NCI-H128 (cell line): ENCODE results near the gene CUL7.
"Not testable (repeated sequence)": the region's sequence is repeated elsewhere in the genome, so short reads cannot be mapped to it uniquely, and the experiment has no call there.

Experiments used
- DNase-seq: peaks from one replicate; lab custom pipeline; 2025; ENCODE audit not compliant: unreplicated experiment; lab: John Stamatoyannopoulos, UW

CUL7 gene

DNA sequence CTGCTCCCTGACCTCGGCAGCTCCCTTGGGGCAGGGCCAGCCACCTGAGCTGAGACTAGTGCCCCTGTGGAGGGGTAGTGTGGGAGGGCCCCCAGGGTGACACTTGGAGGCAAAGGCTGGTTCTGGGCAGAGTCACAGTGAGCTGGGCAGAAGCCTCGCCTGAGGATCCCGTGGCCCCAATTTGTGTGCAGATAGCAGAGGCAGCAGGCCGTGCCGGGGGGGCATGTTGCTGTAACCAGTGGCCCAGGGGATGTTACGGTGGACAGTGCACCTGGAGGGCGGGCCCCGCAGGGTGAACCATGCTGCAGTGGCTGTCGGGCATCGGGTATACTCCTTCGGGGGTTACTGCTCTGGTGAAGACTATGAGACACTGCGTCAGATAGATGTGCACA, 36.7 kb downstream of the CUL7 start:
- DNase-seq: no peak

DNA sequence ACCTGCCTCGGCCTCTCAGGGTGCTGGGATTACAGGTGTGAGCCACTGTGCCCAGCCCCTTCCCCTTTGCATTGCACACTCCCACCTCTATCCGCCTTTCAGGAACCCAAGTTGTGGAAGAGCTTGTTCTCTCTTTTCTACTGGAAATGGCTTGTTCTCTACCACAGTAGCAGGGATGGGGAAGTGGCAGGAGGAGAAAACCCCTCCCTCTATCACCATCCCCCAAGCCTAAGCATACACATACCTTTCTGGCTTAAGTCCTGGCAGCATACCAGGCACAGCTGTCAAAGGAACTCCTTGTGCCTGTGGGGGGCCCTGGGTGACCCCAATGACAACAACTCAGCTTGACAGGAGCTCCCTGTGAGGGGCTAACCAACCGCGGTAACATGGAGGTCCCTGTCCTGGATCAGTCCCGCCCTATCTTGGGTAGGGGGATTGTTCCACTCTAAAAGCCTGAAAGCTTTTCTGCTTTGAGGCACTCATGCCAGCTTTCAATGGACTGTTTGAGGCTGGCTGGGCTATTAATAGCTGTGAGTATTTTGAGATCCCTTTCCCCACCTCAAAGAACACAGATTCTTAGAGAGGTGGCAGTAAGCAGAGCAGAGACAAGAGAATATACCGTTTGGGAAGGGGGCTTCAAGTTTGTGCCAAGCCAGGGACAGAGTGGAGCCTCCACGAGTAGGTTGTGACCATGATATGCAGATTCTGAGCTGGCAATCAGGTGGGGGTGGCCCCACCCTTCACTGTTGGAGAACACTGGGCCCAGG, 37.3 kb downstream of the CUL7 start:
- DNase-seq: no peak

DNA sequence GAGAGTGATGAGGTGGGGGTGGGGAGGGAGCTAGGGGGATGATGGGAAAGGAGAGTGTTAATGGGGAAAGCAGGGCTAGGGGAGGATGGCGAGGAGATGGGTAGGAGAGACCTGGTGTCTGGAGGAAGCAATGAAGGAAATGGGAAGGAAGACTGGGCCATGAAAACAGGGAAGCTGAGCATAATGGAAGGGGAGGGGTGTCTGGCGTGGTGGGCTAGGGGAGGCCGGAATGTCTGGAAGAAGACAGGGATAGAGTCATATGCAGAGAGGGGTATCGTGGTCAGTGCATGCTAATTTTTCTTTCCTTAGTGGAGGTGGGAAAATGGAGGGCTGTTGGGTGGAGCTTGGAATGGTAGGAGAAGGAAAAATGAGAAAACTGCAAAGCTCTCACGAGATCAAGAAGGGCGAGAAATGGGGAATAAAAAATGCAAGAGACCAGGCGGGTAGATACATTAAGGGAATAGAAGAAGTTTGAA, 39.2 kb downstream of the CUL7 start:
- DNase-seq: no peak

DNA sequence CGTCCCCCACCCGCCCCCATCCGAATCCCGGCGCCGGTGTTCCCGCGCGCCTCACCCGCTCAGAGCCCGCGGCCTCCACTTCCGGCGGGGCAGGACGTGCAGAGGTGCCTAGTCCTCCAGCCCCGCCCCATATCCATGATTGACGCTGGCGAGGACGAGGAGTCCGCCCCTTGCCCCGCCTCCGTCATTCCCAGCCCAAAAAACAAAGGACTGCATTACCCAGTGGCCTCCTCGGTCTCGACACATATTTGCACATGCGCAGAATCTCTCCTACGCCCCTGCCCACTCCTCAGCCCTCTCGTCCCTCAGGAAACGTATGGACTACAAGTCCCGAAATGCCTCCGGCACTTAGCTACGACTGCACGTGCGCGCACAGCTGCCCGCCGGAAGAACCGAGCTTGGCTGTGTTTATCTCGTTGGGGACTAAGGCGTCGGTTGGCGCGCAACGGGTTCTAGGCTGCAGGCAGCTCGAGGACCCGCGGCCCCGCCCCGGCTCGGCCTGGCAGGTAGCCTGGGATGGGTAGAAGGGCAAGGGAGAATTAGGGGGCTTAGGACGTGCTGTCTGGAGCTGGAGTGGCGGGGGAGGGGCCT, 39.7 kb downstream of the CUL7 start, which contains the start of the genes KLHDC3 and MEA1:
Gene KLHDC3, plus strand, starts transcription at position 407 of the 591 bp plus-strand sequence. CDS start 2,944 bp downstream, outside the sequence.
Gene MEA1, minus strand, starts transcription at position 104 of the 591 bp plus-strand sequence. CDS start 133 bp downstream, outside the sequence.
- peak; percentile 98 for DNase-seq

DNA sequence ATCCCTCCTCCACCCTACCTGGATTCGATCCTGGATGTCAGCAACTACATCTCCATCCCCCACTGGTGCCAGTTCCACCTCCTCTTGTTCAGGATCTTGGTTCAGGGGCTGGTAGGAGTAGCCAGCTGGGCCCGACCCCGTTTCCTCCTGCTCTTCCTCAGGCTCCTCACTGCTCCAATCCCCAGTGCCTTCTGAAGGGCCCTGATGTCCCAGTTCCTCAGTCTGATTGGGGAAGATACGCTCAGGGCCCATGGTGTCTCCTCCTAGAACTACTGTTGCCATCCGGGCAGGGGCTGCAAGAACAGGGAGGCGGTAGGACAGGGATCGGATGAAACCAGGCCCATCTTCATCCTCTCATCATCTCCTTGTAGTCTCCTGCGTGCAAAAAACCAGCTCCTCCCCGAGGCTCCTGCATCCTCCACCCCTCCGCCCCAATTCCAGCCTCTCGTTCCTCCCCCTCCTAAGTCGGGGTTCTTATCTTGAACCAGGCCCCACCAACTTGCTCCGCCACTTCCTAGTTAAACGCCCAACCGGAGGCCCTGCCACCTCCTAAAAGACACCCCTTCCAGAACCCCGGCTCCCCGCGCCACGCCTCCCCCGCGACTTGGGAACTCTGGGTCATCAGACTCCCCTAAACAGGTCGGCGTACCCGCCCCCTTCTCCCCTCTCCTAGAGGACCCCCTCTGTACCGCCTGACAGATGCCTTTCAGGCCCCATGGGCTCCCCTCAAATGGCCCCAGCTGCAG, 40.4 kb downstream of the CUL7 start:
- no peak for DNase-seq

DNA sequence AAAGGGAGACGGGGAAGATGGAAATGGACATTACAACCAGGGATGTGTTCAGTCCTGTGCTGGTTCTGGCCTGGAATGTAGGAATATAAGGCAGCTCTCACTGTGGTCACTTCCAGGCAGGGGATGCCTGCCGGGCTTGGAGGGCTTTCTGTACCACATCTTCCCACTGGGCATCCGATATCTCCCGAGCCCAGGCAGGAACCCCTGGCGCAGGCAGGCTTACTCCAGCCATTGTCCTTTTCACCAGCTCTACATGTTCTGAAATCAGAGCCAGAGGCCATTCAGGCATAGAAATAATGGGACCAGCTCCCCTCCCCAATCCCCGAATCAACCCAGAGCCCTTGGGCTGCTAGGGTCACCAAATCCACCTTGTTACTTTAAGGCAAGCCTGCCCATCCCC, 41.3 kb downstream of the CUL7 start:
- no peak for DNase-seq

DNA sequence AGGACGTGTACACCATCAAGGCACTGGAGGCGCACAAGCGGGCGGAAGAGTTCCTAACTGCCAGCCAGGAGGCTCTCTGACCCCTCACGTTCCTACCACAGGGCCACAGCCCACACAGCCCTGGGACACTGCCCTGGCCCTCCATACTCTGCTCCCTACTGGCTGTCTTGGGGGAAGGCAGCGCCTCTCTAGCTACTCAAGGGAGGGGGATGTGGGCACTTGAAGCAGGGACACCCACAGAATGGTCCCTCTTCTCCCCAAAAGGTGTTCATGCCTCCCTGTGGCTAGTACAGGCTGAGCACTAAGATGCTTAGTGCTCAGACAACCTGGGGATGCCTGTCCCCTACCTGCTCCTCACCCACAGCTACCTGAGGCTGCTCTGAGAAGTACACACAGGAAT, 42.4 kb downstream of the CUL7 start:
- no peak for DNase-seq

DNA sequence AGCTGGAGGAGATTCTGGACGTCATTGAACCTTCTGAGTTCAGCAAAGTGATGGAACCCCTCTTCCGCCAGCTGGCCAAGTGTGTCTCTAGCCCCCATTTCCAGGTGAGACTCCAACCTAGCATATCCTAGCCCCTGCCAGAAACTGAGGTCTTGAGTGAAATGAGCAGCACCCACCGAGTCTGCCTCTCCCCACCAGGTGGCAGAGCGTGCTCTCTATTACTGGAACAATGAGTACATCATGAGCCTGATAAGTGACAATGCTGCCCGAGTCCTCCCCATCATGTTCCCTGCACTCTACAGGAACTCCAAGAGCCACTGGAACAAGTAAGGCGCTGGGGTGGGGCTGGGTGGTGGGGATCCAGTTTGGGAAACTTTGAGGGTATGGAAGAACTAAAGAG, 44.5 kb downstream of the CUL7 start:
- no peak for DNase-seq

DNA sequence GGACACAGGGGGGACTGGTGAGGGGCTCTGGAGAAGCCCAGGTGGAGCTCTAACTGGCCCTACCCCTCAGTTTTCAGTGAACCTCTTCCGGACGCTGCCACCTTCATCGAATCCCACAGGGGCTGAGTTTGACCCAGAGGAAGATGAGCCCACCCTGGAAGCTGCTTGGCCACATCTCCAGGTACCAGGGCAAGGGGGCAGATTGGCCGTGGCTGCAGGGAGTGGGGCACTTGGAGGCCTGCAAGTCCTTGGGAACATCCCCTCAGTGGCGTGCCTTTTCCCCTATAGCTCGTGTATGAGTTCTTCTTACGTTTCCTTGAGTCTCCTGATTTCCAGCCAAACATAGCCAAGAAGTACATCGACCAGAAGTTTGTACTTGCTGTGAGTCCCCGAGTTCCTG, 46.5 kb downstream of the CUL7 start:
- no peak for DNase-seq

DNA sequence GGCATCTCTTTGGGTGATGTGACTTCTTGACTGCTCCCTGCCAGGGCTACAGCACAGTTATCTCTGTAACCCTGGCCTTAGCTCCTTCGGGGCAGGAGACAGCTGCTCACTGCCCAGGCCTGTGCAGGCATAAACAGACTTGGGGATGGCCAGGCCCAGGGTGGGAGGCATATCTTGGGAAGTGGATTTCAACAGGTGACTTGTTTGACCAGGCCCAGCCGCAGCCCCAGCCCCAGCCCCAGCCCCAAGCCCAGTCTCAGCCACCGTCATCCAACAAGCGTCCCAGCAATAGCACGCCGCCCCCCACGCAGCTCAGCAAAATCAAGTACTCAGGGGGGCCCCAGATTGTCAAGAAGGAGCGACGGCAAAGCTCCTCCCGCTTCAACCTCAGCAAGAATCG, 47.4 kb downstream of the CUL7 start:
- DNase-seq: no peak

DNA sequence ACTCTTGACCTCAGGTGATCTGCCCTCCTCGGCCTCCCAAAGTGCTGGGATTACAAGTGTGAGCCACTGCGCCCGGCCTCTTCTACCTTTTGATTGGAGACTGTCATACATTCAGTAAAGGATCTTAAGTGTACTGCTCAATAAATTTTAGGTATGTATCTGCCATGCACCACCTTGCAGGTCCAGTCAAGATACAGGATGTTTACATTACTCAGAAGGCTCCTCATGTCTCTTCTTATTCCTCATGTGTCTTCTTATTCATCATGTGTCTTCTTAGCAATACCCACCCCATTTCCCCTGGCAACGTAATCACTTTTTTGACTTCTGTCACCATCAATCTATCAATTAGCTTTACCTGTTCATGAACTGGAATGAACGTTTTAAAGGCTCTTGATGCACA, 47.8 kb downstream of the CUL7 start:
- DNase-seq: no peak

DNA sequence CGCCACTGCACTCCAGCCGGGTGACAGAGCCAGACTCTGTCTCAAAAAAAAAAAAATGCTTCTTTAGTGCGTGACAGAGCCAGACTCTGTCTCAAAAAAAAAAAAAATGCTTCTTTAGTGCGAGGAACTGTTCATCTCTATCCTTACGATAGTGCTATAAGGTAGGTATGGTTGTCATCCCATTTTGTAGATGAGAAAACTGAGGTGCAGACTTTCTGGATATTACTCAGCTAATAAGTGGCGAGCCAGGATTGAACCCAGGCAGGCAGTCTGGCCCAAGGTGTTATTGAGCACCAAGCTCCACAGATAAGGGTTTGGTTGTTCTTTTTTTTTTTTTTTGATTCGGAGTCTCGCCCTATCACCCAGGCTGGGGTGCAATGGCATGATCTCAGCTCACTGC, 51.8 kb downstream of the CUL7 start:
- DNase-seq: no peak

DNA sequence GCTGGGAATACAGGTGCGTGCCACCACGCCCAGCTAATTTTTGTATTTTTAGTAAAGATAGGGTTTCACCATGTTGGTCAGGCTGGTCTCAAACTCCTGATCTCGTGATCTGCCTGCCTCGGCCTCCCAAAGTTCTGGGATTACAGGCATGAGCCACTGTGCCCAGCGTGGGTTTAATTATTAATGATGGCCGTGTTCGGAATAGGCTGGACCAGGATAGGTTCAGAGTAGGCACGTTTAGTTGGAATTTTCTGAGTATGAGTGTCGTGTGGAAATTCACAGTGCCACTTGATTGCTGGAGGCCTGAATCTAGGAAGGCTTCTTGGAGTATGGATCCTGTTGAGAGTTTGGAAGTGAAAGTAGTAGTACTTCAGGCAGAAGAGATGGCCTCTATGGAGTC, 55.4 kb downstream of the CUL7 start:
- DNase-seq: not testable (repeated sequence)

DNA sequence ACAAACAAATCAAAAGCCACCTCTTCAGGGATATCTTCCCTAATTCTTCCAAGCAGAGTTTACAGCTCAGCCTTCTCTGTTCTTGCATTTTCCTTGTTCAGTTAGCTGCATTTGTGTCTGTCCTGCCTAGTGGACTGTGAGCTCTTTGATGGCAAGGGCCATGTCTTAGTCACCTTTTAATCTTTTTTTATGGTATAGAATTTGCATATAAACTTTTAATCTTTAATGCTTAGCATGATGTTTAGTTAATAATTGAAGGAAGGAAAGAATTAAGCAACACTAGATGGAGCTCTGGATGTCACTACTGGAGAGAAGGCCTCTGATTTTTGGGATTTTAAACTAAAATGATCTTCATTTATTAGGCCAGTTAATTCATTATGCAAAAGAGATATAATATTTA, 57.1 kb downstream of the CUL7 start:
- no peak for DNase-seq

DNA sequence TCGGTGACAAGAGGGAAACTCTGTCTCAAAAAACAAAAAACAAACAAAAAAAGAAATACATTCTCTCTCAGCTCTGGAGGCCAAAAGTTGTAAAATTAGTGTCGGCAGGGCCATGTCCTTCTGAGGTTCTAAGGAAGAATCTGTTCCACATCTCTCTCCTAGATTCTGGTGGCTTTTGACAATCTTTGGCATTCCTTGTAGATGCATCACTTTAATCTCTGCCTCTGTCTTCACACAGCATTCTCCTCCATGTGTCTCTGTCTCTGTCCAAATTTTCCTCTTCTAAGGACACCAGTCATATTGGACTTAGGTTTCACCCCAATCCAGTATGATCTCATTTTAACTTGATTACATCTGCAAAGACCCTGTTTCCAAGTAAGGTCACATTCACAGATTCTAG, 60.2 kb downstream of the CUL7 start:
- no peak for DNase-seq

DNA sequence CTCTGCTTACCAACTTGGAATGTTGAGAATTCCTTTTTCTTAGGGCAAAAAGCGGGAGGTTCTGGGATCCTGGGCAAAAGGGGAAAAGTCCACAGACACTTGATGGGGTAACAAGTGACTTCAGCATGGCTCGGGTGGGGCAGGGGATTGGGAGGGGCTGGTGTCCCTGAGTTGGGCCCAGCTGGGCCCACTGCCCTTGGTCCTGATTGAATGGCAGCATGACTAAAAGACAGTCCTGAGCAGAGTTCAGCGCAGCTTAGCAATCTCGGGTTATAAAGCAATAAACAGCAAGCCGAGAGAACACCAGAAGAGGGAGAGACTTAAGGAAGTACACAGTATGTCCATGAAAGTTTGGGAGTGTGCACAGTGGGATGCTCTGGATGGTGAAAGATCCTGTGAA, 63.7 kb downstream of the CUL7 start:
- no peak for DNase-seq

DNA sequence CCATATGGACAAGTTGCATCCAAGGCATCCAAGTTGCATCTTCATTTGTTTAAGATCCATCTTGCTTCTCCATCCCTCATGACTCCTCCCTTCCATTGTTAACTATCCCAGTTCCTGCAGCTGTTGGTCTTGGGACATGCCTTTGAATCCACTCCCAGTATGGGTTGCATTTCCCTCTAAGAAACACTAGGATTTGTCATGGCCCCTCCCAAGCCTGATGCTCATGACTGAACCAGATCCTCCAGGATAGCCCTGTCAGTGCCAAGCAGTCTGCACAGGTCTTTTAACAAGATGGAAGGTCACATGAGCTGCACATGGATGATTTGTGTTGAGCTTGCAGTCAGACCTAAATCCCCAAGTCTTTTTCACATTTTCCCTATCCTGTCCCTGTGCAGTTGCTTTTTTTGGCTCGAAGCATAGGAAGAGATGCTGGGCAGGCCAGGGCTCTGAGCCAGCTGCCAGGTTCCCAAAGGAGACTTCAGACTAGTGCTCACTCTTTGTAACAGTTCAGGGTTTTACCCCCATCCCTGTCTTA, 65.1 kb downstream of the CUL7 start:
- no peak for DNase-seq
